CD4-positive, alpha-beta T cell treated with Interleukin-21 for 1 hour (primary cell): ENCODE results near the gene PCSK6.
"Not testable (repeated sequence)": the region's sequence is repeated elsewhere in the genome, so short reads cannot be mapped to it uniquely, and the experiment has no call there.

Experiments
- DNase-seq: peaks from one replicate; pipeline ENCODE4 v3.0.0-alpha.2; 2020

PCSK6 gene

GRCh38 chr15:101303408-101303807 is 186.1 kb downstream of the PCSK6 start:
- DNase-seq: no peak

- DNase-seq: no peak
These were observed 192.8 kb downstream of the PCSK6 start for GRCh38 chr15:101296418-101297405.

- no peak for DNase-seq
These were observed 193.8 kb downstream of the PCSK6 start for GRCh38 chr15:101295607-101296161.

GRCh38 chr15:101294731-101295606 is 194.5 kb downstream of the PCSK6 start, which contains the start of gene SNRPA1:
SNRPA1 (minus strand) TSS chr15:101295248; CDS start chr15:101295178, 70 bp downstream.
- DNase-seq: peak; percentile 97

- DNase-seq: no peak
These were observed 196.4 kb downstream of the PCSK6 start for GRCh38 chr15:101293122-101293521.

GRCh38 chr15:101288905-101289513 is 200.5 kb downstream of the PCSK6 start:
- DNase-seq: peak; percentile 74

- not testable (repeated sequence) for DNase-seq
These were observed 202.2 kb downstream of the PCSK6 start for GRCh38 chr15:101287342-101287741.

- no peak for DNase-seq
These were observed 202.9 kb downstream of the PCSK6 start for GRCh38 chr15:101286471-101287114.

- DNase-seq: no peak
These were observed 205.6 kb downstream of the PCSK6 start for GRCh38 chr15:101283931-101284330.

GRCh38 chr15:101280007-101280406 is 209.5 kb downstream of the PCSK6 start:
- no peak for DNase-seq

GRCh38 chr15:101277943-101278564 is 211.5 kb downstream of the PCSK6 start:
- DNase-seq: no peak

- peak; percentile 84 for DNase-seq
These were observed 212.3 kb downstream of the PCSK6 start, which contains the start of gene SELENOS for GRCh38 chr15:101277038-101277822. SELENOS (minus strand) TSS chr15:101277485; CDS start chr15:101277417, 68 bp downstream.

- DNase-seq: peak; percentile 45
These were observed 212.9 kb downstream of the PCSK6 start for GRCh38 chr15:101276501-101277037.

- DNase-seq: no peak
These were observed 214.5 kb downstream of the PCSK6 start for GRCh38 chr15:101275018-101275417.

- no peak for DNase-seq
These were observed 216.0 kb downstream of the PCSK6 start for GRCh38 chr15:101273534-101273933.

GRCh38 chr15:101272584-101272983 is 216.9 kb downstream of the PCSK6 start:
- DNase-seq: no peak

GRCh38 chr15:101269479-101270223 is 219.9 kb downstream of the PCSK6 start:
- no peak for DNase-seq

GRCh38 chr15:101267320-101268104 is 222.0 kb downstream of the PCSK6 start:
- DNase-seq: no peak

GRCh38 chr15:101266787-101267186 is 222.7 kb downstream of the PCSK6 start:
- DNase-seq: no peak
